ENCODE results near the gene SLC30A1.

SLC30A1 gene

DNA sequence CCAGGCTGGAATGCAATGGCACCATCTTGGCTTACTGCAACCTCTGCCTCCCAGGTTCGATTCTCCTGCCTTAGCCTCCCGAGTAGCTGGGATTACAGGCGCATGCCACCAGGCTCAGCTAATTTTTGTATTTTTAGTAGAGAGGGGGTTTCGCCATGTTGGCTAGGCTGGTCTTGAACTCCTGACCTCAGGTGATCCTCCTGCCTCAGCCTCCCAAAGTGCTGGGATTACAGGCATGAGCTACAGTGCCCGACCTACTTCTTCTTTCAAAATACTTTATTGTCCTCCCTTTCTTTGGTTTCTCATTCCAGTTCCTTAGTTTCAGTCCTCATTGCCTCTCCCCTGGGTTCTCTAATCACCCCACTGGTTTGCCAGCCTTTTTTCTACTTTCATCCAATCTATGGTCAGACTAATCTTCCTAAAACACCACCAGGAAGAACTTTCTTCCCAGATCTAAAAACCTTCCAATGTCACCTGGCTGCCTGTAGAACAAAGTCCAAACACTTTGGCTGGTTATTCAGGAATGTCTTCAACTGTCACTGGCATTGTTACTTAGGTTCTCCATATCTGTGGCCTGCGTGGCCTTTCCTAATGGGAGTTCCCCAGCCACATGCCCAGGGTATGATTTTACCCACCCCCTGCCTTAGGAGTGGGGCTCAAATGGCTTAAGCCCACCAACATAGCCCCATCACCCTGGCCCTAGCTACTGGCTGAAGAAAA lies 29.0 kb upstream of the SLC30A1 start:
- no peak for DNase-seq (ENCODE audit: low read depth, low spot score)

GRCh38 chr1:211606914-211607753 lies 28.2 kb upstream of the SLC30A1 start:
- DNase-seq (ENCODE audit: low read depth, low spot score): no peak

DNA sequence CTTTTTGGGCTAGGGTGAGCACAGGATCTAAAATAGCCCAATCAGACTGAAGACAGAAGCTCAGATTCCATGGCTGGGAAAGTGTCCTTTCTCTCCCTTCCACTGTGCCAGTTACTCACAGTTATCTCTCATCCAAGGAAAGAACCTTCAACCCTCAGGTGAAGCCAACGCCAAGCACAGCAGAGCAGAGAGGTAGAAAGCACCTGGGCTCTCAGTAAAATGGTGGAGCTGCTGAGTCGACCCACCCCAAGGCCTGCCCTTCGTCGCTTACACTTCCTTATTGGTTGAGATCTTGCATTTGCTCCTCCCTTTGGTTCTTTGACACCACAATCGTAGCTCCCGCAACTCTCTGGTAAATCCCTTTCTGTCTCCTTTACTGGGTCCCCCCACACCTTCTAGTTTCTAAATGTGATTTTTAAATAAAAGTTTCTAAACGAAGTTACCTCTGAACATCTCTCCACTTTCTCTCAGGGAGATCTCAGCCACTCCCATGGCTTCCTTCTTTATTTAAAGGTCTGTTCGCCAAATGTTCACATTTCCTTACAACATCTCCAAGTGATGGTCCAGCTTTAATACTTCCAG lies 27.5 kb upstream of the SLC30A1 start:
- no peak for DNase-seq (ENCODE audit: low read depth, low spot score)

GRCh38 chr1:211605603-211606331 lies 26.8 kb upstream of the SLC30A1 start:
- no peak for DNase-seq (ENCODE audit: low read depth, low spot score)

GRCh38 chr1:211605034-211605433 lies 26.1 kb upstream of the SLC30A1 start:
- DNase-seq (ENCODE audit: low read depth, low spot score): no peak

DNA sequence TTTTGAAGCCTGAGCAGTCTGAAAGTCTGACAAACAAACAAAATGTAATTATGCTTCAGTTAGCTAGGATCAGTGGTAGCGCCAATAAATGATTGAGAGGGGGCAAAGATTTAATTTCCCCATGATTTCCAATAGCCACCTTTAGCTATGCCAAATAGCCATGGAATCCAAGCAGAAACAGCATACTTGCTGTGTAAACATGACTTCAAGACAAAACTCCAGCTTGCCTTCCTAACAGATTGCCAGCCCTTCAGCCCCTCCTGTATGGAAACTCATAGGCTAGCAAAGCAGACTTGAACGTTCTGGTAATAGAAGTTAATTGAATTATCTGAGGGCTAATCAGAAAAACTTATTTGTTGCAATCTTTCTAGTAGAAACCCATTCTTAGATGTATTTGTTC lies 25.6 kb upstream of the SLC30A1 start:
- DNase-seq (ENCODE audit: low read depth, low spot score): no peak

- DNase-seq (ENCODE audit: low read depth, low spot score): no peak
Measured at GRCh38 chr1:211603713-211604112, 24.8 kb upstream of the SLC30A1 start.

DNA sequence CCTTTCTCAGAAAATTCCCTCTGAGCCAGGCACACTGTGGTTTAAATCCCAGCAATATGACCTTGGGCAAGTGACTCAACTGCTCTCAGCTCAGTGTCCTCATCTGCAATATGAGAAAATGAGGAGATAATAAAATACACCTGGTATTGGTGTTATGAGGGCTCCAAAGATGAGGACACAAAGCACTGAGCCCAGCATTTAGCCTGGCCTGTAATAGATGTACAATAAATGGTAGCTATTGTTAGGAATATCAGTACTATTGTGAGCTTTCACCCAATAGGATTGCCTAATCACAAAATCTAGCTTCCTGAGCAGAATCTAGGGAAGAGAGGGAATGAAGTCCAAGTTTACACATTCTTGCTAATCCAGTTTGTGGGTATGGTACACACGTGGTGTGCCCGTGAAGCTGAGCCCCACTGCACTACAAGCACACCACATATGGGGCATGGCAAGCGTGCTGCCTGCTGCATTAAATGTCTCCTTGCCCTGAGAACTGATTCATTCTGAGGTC lies 24.3 kb upstream of the SLC30A1 start:
- DNase-seq (ENCODE audit: low read depth, low spot score): no peak

DNA sequence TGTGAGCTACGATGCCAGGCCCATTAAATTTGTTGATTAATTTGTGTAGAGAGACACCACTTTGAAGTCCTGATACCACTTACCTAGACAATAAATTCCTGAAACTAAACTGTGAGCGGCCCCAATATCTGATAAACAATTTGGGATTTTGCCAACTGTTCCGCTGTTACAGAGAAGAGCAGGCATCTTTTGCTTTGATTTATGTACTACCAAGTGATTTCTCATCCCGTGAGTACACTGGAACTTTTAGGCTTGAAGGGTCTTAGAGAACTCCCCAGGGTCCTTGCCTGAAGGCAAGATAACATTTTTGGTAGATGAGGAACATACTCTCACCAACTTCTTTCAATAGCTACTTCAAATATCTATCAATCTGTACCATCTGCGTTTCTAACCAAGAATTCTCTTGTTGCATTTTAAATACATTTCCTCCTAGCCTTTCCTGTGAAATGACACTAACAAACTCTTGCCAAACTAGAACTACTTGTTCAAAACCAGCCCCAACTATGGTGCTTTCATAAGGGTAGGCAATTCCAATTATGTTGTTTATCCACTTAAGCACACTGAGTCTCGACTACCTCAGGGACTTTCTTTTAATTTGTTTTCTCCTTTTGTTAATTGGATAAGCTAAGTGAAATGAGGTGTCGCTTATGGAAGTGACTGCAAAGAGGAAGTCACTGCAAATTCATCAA lies 23.2 kb upstream of the SLC30A1 start:
- no peak for DNase-seq (ENCODE audit: low read depth, low spot score)

DNA sequence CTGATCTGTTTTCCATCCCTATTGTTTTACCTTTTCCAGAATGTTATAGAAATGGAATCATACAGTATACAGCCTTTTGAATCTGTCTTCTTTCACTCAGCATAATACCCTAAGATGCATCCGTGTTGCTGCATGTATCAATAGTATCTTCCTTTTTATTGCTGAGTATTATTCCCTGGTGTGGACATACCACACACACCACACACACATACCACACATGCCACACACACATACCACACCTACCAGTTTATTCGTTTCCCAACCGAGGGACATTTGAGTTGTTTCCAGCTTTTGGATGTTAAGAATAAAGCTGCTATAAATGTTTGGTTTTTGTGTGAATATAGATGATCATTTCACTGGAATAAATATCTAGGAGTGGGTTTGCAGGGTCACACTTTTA lies 22.2 kb upstream of the SLC30A1 start:
- DNase-seq (ENCODE audit: low read depth, low spot score): no peak

GRCh38 chr1:211599250-211599649 lies 20.3 kb upstream of the SLC30A1 start:
- DNase-seq (ENCODE audit: low read depth, low spot score): no peak

- DNase-seq (ENCODE audit: low read depth, low spot score): no peak
Measured at GRCh38 chr1:211598514-211598913, 19.6 kb upstream of the SLC30A1 start.

DNA sequence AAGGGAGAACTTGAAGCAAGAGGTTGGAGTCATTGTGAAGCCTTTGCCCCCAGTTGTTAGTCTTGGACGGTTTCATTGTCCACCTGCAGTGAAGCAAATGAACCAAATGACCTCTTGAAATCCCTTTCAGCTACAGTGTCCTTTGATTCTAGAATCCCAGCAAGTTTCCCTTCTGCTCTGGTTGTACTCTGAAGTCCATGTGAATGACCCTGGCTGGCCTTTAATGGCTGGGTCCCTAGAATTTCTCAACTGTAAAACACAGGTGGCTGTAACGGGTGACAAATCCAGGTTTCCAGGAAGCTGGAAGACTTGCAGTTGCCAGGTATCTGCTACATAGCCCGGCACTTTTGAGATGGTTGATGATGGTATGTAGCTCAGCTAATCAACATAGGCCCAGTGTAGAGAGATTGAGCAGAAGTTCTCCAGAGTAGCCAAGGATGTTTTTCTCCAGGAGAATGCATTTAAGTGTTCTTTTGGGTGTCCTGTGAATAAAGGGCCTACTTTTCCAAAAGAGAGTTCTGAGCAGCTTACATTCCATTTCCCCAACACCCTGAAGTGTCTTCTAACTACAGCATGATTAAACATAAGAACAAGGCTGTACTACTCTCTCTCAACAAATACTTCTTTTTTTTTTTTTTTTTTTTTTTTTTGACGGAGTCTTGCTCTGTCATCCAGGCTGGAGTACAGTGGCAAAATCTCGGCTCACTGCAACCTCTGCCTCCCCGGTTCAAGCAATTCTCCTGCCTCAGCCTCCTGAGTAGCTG lies 17.6 kb upstream of the SLC30A1 start:
- DNase-seq (ENCODE audit: low read depth, low spot score): no peak

- no peak for DNase-seq (ENCODE audit: low read depth, low spot score)
Measured at GRCh38 chr1:211595419-211595818, 16.5 kb upstream of the SLC30A1 start.

GRCh38 chr1:211591980-211592493 lies 13.1 kb upstream of the SLC30A1 start:
- DNase-seq (ENCODE audit: low read depth, low spot score): no peak

DNA sequence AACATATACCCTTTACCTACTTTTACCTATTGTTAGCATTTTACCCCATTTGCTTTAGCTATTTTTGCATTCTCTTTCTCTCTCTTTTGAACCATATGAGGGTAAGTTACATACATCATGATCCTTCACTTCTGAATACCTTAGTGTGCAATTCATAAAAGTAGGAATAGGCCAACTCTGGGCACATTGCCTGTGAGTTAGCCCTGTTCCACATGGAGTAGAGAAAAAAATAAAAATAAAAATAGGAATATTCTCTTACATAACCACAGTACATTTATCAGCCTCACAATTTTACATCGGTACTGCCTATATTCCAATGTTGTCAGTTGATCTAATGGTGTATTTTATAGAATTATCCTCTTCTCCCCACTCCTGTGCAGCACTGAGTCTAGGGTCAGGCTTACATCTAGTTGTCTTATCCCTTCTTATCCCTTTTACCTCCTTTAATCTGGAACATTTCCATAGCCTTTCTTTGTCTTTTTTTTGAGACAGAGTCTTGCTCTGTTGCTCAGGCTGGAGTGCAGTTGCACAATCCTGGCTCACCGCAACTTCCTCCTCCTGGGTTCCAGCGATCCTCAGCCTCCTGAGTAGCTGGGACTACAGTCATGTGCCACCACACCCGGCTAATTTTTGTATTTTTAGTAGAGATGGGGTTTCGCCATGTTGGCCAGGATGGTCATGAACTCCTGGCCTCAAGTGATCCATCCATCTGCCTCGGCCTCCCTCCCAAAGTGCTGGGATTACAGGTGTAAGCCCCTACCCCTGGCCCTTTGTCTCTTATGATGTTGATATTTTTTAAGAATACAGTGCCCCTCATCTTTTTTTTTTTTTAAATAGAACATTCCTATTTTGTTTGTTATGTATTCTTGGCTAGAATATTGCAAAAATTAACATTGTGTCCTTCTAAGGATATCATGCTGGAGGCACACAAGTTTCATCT lies 11.1 kb upstream of the SLC30A1 start:
- no peak for DNase-seq (ENCODE audit: low read depth, low spot score)

GRCh38 chr1:211588711-211589110 lies 9.8 kb upstream of the SLC30A1 start:
- DNase-seq (ENCODE audit: low read depth, low spot score): no peak

DNA sequence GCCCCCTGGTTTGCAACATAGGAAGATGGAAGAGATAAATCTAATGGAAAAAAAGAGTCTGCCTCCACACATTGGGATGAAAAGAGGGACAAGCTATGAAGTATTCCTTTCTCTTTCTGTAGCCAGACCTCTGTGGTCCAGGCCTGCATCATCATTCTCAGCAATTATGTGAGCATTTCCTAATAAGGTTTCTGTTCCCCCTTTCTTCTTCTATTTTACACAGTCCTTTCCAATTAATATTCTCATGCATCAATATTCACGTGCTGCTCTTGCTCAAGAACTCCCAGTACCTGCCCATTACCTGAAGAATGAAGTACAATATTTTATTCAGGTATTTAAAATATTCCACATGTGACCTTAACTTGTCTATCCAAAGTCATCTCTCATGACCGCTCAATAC lies 8.2 kb upstream of the SLC30A1 start:
- DNase-seq (ENCODE audit: low read depth, low spot score): no peak

DNA sequence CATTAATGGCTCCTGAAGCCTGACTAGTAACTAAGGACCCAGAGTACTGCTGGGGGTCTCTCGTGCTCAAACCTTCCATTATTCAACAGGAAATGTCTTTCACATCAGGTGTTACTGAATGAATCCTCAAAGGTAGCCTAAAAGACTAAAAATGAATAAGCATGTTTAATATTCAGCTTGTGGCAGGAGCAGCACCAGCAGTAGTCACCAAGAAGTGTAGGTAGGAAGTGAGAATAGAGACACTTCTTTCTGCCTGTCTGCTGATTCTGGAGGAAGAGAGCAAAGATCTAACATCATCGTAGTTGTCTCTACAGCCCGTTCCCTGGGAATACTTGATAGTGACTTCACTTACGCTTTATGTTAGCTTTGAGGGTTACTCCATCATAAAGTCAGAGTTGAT lies 7.6 kb upstream of the SLC30A1 start:
- DNase-seq (ENCODE audit: low read depth, low spot score): no peak
